K562 (cell line): ENCODE results near the gene ACBD5.

Experiments used
- CEBPB ChIP-seq: fragments of 450-650 bp; IDR thresholded peaks from 2 replicates; pipeline ENCODE4 v1.6.1; 2016; ENCODE audit warnings: missing genetic modification characterization, missing compliant biosample characterization
- CTCF ChIP-seq, 3 experiments: IDR thresholded peaks in 2 of 3; conservative IDR thresholded peaks in 1 of 3; 2 replicates each; pipeline ENCODE4 v1.5.1; 2011 to 2012; ENCODE audit warnings: low read length in 3 of 3, mild to moderate bottlenecking in 3 of 3, control low read depth in 2 of 3, improper control_type of control experiment in 1 of 3, inconsistent platforms in 1 of 3, low read depth in 1 of 3, mixed read lengths in 1 of 3, moderate library complexity in 1 of 3; ENCODE audit not compliant: insufficient read depth in 2 of 3
- E2F1 ChIP-seq: sonication (generic); formaldehyde crosslinking; IDR thresholded peaks from 2 replicates; pipeline ENCODE4 v1.8.1; 2023; ENCODE audit warnings: mild to moderate bottlenecking, missing genetic modification reagents, moderate library complexity
- MYC ChIP-seq, 2 experiments: fragments of 250-450 bp in 1 of 2; sonication (Bioruptor Pico) in 1 of 2; IDR thresholded peaks; 2 replicates each; pipeline versions ENCODE4 v1.5.1 to v1.6.1; 2012 to 2021; ENCODE audit warnings: low read depth in 2 of 2, borderline replicate concordance in 1 of 2, improper control_type of control experiment in 1 of 2, low read length in 1 of 2, mild to moderate bottlenecking in 1 of 2, moderate library complexity in 1 of 2
- ZFP1 ChIP-seq: fragments of 450-650 bp; formaldehyde crosslinking; IDR thresholded peaks from 2 replicates; pipeline ENCODE4 v1.4.0; 2020; ENCODE audit warnings: mild to moderate bottlenecking, mixed read lengths
- ZNF717 ChIP-seq: fragments of 250-450 bp; sonication (Bioruptor Pico); IDR thresholded peaks from 2 replicates; pipeline ENCODE4 v1.5.0; 2021

- TF ChIP-seq MYC (IDR thresholded peaks at IDR 0.05; ENCODE audit: low read depth, low read length): no peak
- TF ChIP-seq MYC (CRISPR knock-in tag; IDR thresholded peaks at IDR 0.05; ENCODE audit: borderline replicate concordance, low read depth): no peak
- TF ChIP-seq ZFP1 (CRISPR knock-in tag): no peak
- TF ChIP-seq E2F1: no peak
- no peak for TF ChIP-seq ZNF717
- no peak for TF ChIP-seq CEBPB (tag)
- no peak for TF ChIP-seq CTCF (IDR thresholded peaks at IDR 0.05 in 2 of 3, conservative IDR thresholded peaks at IDR 0.05 in 1 of 3; ENCODE audit: insufficient read depth in 2 of 3, low read depth in 1 of 3, low read length in 3 of 3)
Measured at GRCh38 chr10:27245836-27246235, 5.2 kb upstream of the ACBD5 start.
